Measurements from ENCODE around the gene GTPBP1. TPM values are rescaled to one million over a fixed set of nuclear protein-coding genes. Genes with fewer than 3 reads are reported as not detected.

The GTPBP1 gene
- total RNA-seq, 1 donor from 2014 or later, result 49.8 TPM

DNA sequence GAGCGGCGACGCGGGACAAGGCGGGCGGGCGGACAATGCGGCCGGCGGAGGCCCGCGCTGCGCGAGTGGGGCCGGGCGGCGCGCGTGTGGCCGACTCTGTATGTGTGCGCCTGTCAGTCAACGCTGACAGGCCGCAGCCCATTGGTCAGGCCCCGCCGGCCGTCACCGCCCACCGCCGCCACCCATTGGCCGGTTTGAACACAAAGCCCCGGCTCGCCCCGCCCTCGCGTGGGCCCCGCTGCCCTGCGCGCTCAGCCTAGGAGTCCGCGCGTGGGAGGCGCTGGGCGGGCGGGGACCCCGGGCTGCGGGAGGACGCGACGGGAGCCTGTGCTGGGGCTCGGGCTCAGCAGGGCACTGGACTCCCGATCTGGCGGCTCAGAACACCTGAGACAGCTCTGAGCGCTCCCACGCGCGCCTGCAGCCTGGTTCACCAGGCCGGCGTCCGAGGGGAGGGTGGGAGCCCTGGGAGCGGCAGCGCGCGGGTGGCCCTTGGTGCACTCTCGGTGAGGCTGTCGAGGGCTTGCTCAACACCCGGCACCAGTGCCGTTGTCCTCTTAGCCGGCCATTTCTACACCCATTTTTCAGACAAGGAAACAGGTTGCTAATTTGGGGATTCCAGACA lies 50.3 kb downstream of the GTPBP1 start, which contains the start of gene SUN2:
SUN2 (minus strand) TSS at position 88 of the 622 bp plus-strand sequence. CDS start 3,370 bp downstream, outside the sequence.
- peak; percentile 55 for DNase-seq (ENCODE audit: low read depth)
- Histone ChIP-seq H3K79me2 (ENCODE audit: insufficient read depth, low read length) (peaks cover 17% of the 10 kb centered on the region), H3K4me3 (ENCODE audit: insufficient read depth, low read depth, low read length) (peak within 1 kb of the TSS; percentile 76), H3K4me1 (ENCODE audit: insufficient read depth, low read length) (peaks cover 18% of the 10 kb centered on the region), H3K9me3 (ENCODE audit: insufficient read depth, low read depth, low read length) (no peaks in the 10 kb centered on the region), H2AFZ (ENCODE audit: low read depth, low read length) (peak within 1 kb of the TSS; percentile 92), H3K36me3 (ENCODE audit: insufficient read depth, low read length) (no peaks in the 10 kb centered on the region), H3K9ac (ENCODE audit: low read length) (peak within 1 kb of the TSS; percentile 79), H3K27me3 (ENCODE audit: insufficient read depth, low read length) (no peaks in the 10 kb centered on the region), H3K27ac (ENCODE audit: low read depth, low read length) (peak within 1 kb of the TSS; percentile 65), H3K4me2 (ENCODE audit: low read length) (peak within 1 kb of the TSS; percentile 95), H4K20me1 (ENCODE audit: insufficient read depth, low read length) (no peaks in the 10 kb centered on the region)
- peaks cover 2% of the 10 kb centered on the region for H3K36me3 Mint-ChIP-seq (ENCODE audit: low read depth, unreplicated experiment)
- peak within 1 kb of the TSS; percentile 87 for H3K4me3 Mint-ChIP-seq (ENCODE audit: unreplicated experiment)
- no peak for FAIRE-seq
- H3K27me3 Mint-ChIP-seq (ENCODE audit: low read depth, unreplicated experiment), result peaks cover 1% of the 10 kb centered on the region
- H3K9me3 Mint-ChIP-seq (ENCODE audit: unreplicated experiment), result no peaks in the 10 kb centered on the region
- TF ChIP-seq, protein P1, sequence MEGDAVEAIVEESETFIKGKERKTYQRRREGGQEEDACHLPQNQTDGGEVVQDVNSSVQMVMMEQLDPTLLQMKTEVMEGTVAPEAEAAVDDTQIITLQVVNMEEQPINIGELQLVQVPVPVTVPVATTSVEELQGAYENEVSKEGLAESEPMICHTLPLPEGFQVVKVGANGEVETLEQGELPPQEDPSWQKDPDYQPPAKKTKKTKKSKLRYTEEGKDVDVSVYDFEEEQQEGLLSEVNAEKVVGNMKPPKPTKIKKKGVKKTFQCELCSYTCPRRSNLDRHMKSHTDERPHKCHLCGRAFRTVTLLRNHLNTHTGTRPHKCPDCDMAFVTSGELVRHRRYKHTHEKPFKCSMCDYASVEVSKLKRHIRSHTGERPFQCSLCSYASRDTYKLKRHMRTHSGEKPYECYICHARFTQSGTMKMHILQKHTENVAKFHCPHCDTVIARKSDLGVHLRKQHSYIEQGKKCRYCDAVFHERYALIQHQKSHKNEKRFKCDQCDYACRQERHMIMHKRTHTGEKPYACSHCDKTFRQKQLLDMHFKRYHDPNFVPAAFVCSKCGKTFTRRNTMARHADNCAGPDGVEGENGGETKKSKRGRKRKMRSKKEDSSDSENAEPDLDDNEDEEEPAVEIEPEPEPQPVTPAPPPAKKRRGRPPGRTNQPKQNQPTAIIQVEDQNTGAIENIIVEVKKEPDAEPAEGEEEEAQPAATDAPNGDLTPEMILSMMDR (IDR thresholded peaks at IDR 0.05; ENCODE audit: insufficient read depth, low read depth, low read length), result no peak
- TF ChIP-seq EZH2 (IDR thresholded peaks at IDR 0.05; ENCODE audit: insufficient read depth, low read length), result no peak
- peak within 1 kb of the TSS; percentile 54 for H3K27ac Mint-ChIP-seq (ENCODE audit: unreplicated experiment)
- peaks cover 3% of the 10 kb centered on the region for H3K4me1 Mint-ChIP-seq (ENCODE audit: low read depth, unreplicated experiment)

DNA sequence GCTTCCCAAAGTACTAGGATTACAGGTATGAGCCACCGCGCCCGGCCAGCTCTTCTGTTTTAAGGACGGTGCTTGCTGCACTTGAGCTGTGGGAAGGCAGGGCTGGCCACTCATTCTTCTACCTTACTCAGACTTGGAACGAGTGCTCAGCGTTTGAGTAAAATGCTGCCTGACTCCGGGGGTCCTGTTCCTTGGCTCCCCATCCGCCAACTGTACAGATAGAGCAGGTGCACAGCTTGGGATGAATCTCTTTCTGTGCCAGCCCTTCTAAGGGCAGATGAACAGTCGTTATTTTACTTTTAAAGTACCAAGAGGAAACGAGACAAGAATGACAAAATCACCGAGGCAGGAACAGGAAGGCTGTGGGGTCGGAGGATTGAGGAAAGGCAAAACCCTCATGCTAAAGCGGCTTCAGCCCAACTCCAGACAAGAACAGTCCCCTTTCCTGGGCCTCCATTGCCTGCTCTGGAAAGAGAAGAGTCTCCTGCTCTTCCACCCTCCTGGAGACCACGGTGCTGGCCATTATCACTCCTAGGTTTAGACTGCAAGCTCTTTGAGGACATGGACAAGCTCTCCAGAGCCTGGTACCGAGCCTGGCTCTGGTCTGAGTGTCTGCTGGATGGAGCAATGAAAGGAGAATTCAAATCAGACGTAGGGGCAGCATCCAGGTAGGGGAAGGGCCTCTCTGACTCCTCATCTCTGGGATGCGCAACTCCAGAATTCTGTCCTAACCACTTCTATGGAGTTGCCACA lies 51.1 kb downstream of the GTPBP1 start:
- H3K9me3 ChIP-seq (ENCODE audit: insufficient read depth, low read depth, low read length), result no peaks in the 10 kb centered on the region
- TF ChIP-seq EZH2 (IDR thresholded peaks at IDR 0.05; ENCODE audit: insufficient read depth, low read length), result no peak
- no peaks in the 10 kb centered on the region for H4K20me1 ChIP-seq (ENCODE audit: insufficient read depth, low read length)
- no peak for FAIRE-seq
- no peaks in the 10 kb centered on the region for H3K36me3 ChIP-seq (ENCODE audit: insufficient read depth, low read length)
- H2AFZ ChIP-seq (ENCODE audit: low read depth, low read length), result no peak overlapping the region
- Mint-ChIP-seq H3K27me3 (ENCODE audit: low read depth, unreplicated experiment) (peaks cover 1% of the 10 kb centered on the region), H3K27ac (ENCODE audit: unreplicated experiment) (no peak overlapping the region), H3K4me1 (ENCODE audit: low read depth, unreplicated experiment) (peaks cover 1% of the 10 kb centered on the region), H3K36me3 (ENCODE audit: low read depth, unreplicated experiment) (peaks cover under 1% of the 10 kb centered on the region), H3K9me3 (ENCODE audit: unreplicated experiment) (no peaks in the 10 kb centered on the region), H3K4me3 (ENCODE audit: unreplicated experiment) (peak overlapping the region; percentile 76)
- DNase-seq (ENCODE audit: low read depth), result no peak
- no peak overlapping the region for H3K9ac ChIP-seq (ENCODE audit: low read length)
- no peak overlapping the region for H3K27ac ChIP-seq (ENCODE audit: low read depth, low read length)
- H3K4me1 ChIP-seq (ENCODE audit: insufficient read depth, low read length), result peaks cover 18% of the 10 kb centered on the region
- H3K79me2 ChIP-seq (ENCODE audit: insufficient read depth, low read length), result peaks cover 17% of the 10 kb centered on the region
- no peaks in the 10 kb centered on the region for H3K27me3 ChIP-seq (ENCODE audit: insufficient read depth, low read length)
- H3K4me3 ChIP-seq (ENCODE audit: insufficient read depth, low read depth, low read length), result peak overlapping the region; percentile 76
- peak overlapping the region; percentile 95 for H3K4me2 ChIP-seq (ENCODE audit: low read length)

DNA sequence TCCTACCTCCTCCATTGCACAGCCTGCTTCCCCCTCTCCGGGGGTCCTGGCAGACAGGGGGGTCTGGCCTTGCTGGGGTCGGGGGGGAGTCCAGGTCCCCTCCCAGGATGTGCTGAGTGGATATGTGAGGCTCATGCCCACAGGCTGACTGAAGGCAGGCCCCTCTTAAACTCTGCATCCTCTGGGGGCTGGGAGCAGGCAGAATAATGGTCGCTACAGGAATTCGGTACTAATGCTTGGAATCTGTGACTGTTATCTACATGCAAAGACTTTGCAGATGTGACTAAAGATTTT lies 51.7 kb downstream of the GTPBP1 start:
- H4K20me1 ChIP-seq (ENCODE audit: insufficient read depth, low read length), result no peaks in the 10 kb centered on the region
- no peaks in the 10 kb centered on the region for H3K36me3 ChIP-seq (ENCODE audit: insufficient read depth, low read length)
- no peaks in the 10 kb centered on the region for H3K27me3 ChIP-seq (ENCODE audit: insufficient read depth, low read length)
- no peak for DNase-seq (ENCODE audit: low read depth)
- H3K4me1 Mint-ChIP-seq (ENCODE audit: low read depth, unreplicated experiment), result peaks cover 1% of the 10 kb centered on the region
- H3K36me3 Mint-ChIP-seq (ENCODE audit: low read depth, unreplicated experiment), result no peaks in the 10 kb centered on the region
- FAIRE-seq, result no peak
- no peak overlapping the region for H2AFZ ChIP-seq (ENCODE audit: low read depth, low read length)
- H3K79me2 ChIP-seq (ENCODE audit: insufficient read depth, low read length), result peaks cover 17% of the 10 kb centered on the region
- H3K27me3 Mint-ChIP-seq (ENCODE audit: low read depth, unreplicated experiment), result peaks cover 1% of the 10 kb centered on the region
- H3K9me3 ChIP-seq (ENCODE audit: insufficient read depth, low read depth, low read length), result no peaks in the 10 kb centered on the region
- peaks cover 18% of the 10 kb centered on the region for H3K4me1 ChIP-seq (ENCODE audit: insufficient read depth, low read length)
- H3K4me3 Mint-ChIP-seq (ENCODE audit: unreplicated experiment), result no peak overlapping the region
- no peak overlapping the region for H3K27ac ChIP-seq (ENCODE audit: low read depth, low read length)
- TF ChIP-seq, protein P1 (IDR thresholded peaks at IDR 0.05; ENCODE audit: insufficient read depth, low read depth, low read length), result no peak
- TF ChIP-seq EZH2 (IDR thresholded peaks at IDR 0.05; ENCODE audit: insufficient read depth, low read length), result no peak
- no peak overlapping the region for H3K4me3 ChIP-seq (ENCODE audit: insufficient read depth, low read depth, low read length)
- H3K9ac ChIP-seq (ENCODE audit: low read length), result no peak overlapping the region
- H3K9me3 Mint-ChIP-seq (ENCODE audit: unreplicated experiment), result no peaks in the 10 kb centered on the region
- H3K4me2 ChIP-seq (ENCODE audit: low read length), result no peak overlapping the region
- no peak overlapping the region for H3K27ac Mint-ChIP-seq (ENCODE audit: unreplicated experiment)
